Activated CD8-positive, alpha-beta T cell treated with anti-CD3 and anti-CD28 coated beads for 36 hours (primary cell): ENCODE measurements around the gene OR6C6. TPM values are rescaled to one million over a fixed set of nuclear protein-coding genes. Genes with fewer than 3 reads are reported as not detected.

ENCODE experiments used
- ATAC-seq: fragments of 200-7000 bp; cut with Tn5 transposase; one replicate; pipeline ENCODE4 v1.10.0; 2021; ENCODE audit warnings: mild to moderate bottlenecking, moderate library complexity
- CTCF ChIA-PET: fragments of 350-600 bp; sonication (Branson Sonifier 250); formaldehyde crosslinking; loops from one replicate; lab custom pipeline; 2021; ENCODE audit warnings: antibody characterized with exemption; lab: Charles Lee
- POLR2A ChIA-PET: fragments of 350-600 bp; sonication (Branson Sonifier 250); formaldehyde crosslinking; loops from one replicate; lab custom pipeline; 2021; ENCODE audit warnings: antibody characterized with exemption; lab: Charles Lee
- DNase-seq: peaks from one replicate; pipeline ENCODE4 v3.0.0-alpha.2; 2020
- H3K27ac Mint-ChIP-seq: one replicate; pipeline ENCODE4 v1.8.0; 2021; ENCODE audit warnings: mild to moderate bottlenecking, mixed read lengths
- H3K27me3 Mint-ChIP-seq: one replicate; pipeline ENCODE4 v1.8.0; 2021; ENCODE audit warnings: mixed read lengths
- H3K36me3 Mint-ChIP-seq: one replicate; pipeline ENCODE4 v1.8.0; 2021; ENCODE audit warnings: low read depth, mixed read lengths
- H3K4me1 Mint-ChIP-seq: one replicate; pipeline ENCODE4 v1.8.0; 2021; ENCODE audit warnings: low read depth, mixed read lengths
- H3K4me3 Mint-ChIP-seq: one replicate; pipeline ENCODE4 v1.8.0; 2021; ENCODE audit warnings: mild to moderate bottlenecking, moderate library complexity, mixed read lengths
- H3K9me3 Mint-ChIP-seq: one replicate; pipeline ENCODE4 v1.8.0; 2021; ENCODE audit warnings: mixed read lengths
- intact Hi-C: fragments of 100-400 bp; cut with micrococcal nuclease; formaldehyde crosslinking; loops from one replicate; pipeline ENCODE4 v1.10.0; 2022
- total RNA-seq, 2 experiments: library from RNA; stranded (reverse); gene quantifications; one replicate each; pipeline ENCODE4 v1.2.3, GENCODE V29; 2021
- TF ChIP-seq, protein P1 (sequence below): fragments of 200-600 bp; IDR thresholded peaks from one replicate; pipeline ENCODE4 v1.8.0; 2022; ENCODE audit warnings: antibody characterized with exemption, mild to moderate bottlenecking

OR6C6 gene
- total RNA-seq, 2 experiments from 2014 or later, result not detected

DNA sequence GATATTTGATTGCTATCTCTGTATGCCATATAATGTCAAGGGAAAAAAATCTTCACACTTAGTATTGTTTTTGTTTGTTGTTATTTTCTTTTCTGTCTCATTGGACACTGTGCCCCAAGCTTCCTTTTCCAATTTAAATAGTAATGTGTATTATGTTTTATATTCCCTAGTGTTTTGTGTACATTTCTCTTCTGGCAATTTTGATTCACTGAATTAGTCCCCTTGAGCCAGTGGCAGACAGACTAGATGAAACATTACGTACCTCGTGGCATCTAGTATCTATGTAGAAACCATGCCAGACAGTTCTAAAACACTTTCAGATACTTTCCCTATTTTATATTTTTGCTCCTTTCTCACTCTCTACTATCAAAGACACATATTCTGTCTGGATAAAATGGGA is 17.7 kb upstream of the OR6C6 start, which contains the start of gene OR6C1:
Gene OR6C1 (plus strand): TSS at position 301 of the 400 bp plus-strand sequence. CDS start 6,257 bp downstream, outside the sequence.
- ATAC-seq (no peak), DNase-seq (no peak)
- no peak within 1 kb of the TSS for H3K27ac Mint-ChIP-seq
- peaks cover 19% of the 10 kb centered on the region for H3K27me3 Mint-ChIP-seq
- intact Hi-C loops, result no loop called here
- CTCF ChIA-PET, result no interaction called here
- H3K9me3 Mint-ChIP-seq, result no peaks in the 10 kb centered on the region
- no peaks in the 10 kb centered on the region for H3K36me3 Mint-ChIP-seq
- H3K4me3 Mint-ChIP-seq, result no peak within 1 kb of the TSS
- TF ChIP-seq, protein P1, sequence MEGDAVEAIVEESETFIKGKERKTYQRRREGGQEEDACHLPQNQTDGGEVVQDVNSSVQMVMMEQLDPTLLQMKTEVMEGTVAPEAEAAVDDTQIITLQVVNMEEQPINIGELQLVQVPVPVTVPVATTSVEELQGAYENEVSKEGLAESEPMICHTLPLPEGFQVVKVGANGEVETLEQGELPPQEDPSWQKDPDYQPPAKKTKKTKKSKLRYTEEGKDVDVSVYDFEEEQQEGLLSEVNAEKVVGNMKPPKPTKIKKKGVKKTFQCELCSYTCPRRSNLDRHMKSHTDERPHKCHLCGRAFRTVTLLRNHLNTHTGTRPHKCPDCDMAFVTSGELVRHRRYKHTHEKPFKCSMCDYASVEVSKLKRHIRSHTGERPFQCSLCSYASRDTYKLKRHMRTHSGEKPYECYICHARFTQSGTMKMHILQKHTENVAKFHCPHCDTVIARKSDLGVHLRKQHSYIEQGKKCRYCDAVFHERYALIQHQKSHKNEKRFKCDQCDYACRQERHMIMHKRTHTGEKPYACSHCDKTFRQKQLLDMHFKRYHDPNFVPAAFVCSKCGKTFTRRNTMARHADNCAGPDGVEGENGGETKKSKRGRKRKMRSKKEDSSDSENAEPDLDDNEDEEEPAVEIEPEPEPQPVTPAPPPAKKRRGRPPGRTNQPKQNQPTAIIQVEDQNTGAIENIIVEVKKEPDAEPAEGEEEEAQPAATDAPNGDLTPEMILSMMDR, result no peak
- no peaks in the 10 kb centered on the region for H3K4me1 Mint-ChIP-seq
- POLR2A ChIA-PET, result no interaction called here

DNA sequence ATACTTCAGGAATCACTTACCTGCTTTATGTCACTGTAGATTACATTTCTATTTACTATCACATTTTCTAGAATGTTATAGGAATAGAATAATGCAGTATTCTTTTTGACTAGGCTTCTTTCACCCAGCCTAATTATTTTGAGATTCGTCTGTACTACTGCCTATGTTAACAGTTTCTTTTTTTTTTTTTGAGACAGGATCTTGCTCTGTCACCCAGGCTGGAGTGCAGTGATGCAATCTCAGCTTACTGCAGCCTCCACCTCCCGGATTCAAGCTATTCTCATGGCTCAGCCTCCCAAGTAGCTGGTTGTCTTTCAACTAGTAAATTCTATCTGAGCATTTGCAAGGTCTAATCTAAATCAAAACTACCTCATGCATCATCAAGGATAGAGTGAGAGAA is 6.4 kb downstream of the OR6C6 start:
- H3K4me1 Mint-ChIP-seq, result no peaks in the 10 kb centered on the region
- no peaks in the 10 kb centered on the region for H3K36me3 Mint-ChIP-seq
- TF ChIP-seq, protein P1, result no peak
- CTCF ChIA-PET, result no interaction called here
- H3K9me3 Mint-ChIP-seq, result no peaks in the 10 kb centered on the region
- H3K4me3 Mint-ChIP-seq, result no peak overlapping the region
- DNase-seq (no peak), ATAC-seq (no peak)
- H3K27me3 Mint-ChIP-seq, result peaks cover 29% of the 10 kb centered on the region
- H3K27ac Mint-ChIP-seq, result no peak overlapping the region
- POLR2A ChIA-PET, result no interaction called here
- intact Hi-C loops, result no loop called here

DNA sequence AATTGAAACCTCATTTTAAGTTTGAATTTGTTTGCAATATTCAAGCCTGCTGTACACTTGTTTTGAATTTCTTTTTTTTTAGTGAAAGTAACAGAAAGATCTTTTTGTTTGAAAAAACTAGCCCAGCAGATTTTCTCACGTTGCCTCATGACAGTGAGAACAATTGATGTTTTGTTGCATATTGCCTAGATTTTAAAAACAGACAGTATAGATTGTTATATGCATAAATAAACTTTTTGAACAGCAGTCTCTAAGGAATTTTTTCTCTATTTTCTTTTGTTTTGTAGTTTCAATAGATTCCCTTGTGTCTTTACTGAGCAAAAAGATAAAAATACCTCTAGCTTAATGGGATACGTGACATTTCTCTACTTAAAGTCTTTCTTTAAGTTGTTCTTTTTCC is 15.4 kb downstream of the OR6C6 start:
- DNase-seq (no peak), ATAC-seq (no peak)
- CTCF ChIA-PET, result no interaction called here
- Mint-ChIP-seq H3K4me3 (no peak overlapping the region), H3K27ac (no peak overlapping the region), H3K27me3 (peaks cover 20% of the 10 kb centered on the region), H3K4me1 (no peaks in the 10 kb centered on the region), H3K36me3 (no peaks in the 10 kb centered on the region), H3K9me3 (no peaks in the 10 kb centered on the region)
- TF ChIP-seq, protein P1, result no peak
- intact Hi-C loops, result no loop called here
- POLR2A ChIA-PET, result no interaction called here

DNA sequence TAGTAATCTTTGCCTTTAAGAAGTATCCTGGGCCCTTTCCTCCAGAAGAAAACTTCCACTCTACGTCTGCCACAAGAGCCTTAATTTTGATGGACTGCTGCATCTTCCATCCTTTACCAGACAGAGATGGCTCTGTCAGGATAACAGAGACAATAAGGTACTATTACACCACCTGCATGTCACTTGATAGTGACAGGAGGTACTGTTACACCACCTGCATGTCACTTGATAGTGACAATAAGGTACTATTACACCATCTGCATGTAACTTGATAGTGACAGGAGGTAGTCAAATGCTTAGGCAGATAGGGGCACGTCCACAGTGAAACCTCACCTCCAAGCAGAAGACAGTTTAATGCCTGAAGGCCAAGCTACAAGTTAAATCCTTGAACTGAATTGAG is 38.1 kb downstream of the OR6C6 start:
- Mint-ChIP-seq H3K4me1 (no peaks in the 10 kb centered on the region), H3K4me3 (no peak overlapping the region), H3K27me3 (peaks cover 2% of the 10 kb centered on the region), H3K9me3 (no peaks in the 10 kb centered on the region), H3K27ac (no peak overlapping the region), H3K36me3 (no peaks in the 10 kb centered on the region)
- ChIA-PET POLR2A (no interaction called here), CTCF (no interaction called here)
- no peak for ATAC-seq
- intact Hi-C loops, result no loop called here
- TF ChIP-seq, protein P1, result no peak
- no peak for DNase-seq

DNA sequence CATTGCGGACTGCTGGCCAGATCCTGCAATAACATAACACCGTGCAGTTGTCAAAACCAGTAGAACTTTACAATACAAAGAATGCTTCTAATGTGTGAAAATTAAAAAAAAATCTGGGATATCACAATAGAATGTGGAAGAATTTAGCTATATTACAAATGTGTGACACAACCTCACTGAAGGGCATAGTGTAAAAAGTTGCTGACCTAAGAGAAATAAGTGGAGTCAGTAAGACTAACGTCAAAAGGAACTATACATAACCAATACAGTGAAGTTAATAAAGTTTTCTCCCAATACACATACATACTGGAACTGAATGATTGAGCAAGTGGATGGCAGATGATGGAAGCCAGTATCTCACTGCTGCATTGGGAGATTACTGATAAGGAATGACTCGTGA is 39.5 kb downstream of the OR6C6 start:
- DNase-seq, result no peak
- Mint-ChIP-seq H3K27ac (no peak overlapping the region), H3K36me3 (no peaks in the 10 kb centered on the region), H3K9me3 (no peaks in the 10 kb centered on the region), H3K4me1 (no peaks in the 10 kb centered on the region), H3K27me3 (peaks cover 3% of the 10 kb centered on the region), H3K4me3 (no peak overlapping the region)
- POLR2A ChIA-PET, result no interaction called here
- TF ChIP-seq, protein P1, result no peak
- CTCF ChIA-PET, result no interaction called here
- intact Hi-C loops, result no loop called here
- ATAC-seq, result no peak
